HG03175 (cell line): ENCODE results near the gene RIN1.
A peak's percentile ranks its signal among the peaks of the same experiment; 100 is the strongest.

Experiments used
- ATAC-seq: cut with Tn5 transposase; IDR thresholded peaks from one replicate; pipeline ENCODE4 v1.9.1; 2021; ENCODE audit warnings: mild to moderate bottlenecking, moderate library complexity; ENCODE audit not compliant: unreplicated experiment

RIN1 gene

DNA sequence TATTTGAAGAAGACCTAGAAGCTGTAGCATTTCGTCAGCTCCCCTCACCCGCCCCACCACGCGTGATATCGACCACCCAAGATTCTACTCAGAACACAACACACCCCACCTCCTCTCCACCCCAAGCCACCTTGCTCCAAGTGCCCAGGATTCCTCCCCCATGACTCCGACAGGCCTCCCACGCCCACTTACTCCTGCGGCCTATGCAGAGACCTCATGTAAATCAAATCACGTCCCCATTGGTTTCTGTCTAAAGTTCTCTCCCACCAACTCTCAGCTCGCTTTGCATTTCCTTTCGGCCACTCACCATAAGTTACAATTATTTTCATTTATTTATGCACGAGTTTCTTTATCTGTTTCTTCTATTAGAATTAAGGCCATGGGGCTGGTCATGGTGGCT lies 33.6 kb downstream of the RIN1 start:
- ATAC-seq = no peak

DNA sequence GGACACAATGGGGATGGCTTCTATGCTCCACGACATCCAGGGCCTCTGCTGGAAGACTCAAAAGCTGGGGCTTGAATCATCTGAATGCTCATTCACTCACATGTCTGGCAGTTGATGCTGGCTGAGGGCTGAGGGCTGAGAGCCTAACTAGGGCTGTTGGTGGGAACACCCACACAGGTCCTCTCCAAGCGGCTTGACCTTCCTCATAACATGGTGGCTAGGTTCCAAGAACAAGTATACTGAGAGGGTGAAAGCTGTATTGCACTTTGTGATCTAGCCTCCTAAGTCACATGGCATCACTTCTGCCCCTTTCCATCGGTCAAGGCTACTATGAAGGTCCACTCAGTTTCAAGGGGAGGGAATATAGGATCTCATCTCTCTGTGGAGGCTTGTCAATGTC lies 37.0 kb downstream of the RIN1 start:
- no peak for ATAC-seq

DNA sequence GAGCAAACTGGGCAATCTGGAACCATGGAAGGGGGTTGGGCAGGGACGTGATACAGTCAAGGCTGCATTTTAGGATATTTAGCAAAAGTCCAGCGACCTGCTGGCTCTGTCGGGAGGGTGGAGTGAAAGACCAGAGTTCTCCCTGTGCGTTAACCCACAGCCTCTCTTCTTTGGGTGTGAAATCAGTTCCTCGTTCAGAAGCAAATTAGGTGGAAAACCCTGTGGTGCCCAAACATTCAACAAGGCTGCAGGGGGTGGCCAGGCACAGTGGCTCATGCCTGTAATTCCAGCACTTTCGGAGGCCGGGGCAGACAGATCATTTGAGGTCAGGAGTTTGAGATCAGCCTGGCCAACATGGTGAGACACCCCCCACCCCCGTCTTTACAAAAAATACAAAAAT lies 38.6 kb downstream of the RIN1 start:
- ATAC-seq = no peak

- ATAC-seq = no peak
Observed at GRCh38 chr11:66294626-66295620, 41.3 kb downstream of the RIN1 start.

- ATAC-seq = no peak
Observed at GRCh38 chr11:66293777-66294625, 42.2 kb downstream of the RIN1 start.

DNA sequence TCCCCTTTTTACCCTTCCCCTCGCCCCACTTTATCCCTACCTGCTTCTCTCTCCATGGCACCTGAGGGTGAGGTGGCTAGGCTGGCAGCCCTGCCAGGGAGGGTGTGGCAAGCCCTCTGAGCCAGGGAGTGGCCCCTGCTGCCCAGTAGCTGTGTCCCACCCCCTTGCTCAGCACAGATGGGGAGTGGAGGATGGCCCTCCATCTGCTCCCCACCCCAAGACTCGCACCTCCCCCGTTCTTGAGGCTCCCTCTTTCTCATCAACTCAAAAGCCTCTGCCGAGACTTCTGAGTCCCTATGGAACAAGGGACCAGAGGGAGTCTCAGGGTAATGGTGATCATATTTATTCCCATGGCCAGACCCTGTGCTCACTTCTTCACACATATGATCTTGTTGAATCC lies 42.9 kb downstream of the RIN1 start:
- no peak for ATAC-seq

DNA sequence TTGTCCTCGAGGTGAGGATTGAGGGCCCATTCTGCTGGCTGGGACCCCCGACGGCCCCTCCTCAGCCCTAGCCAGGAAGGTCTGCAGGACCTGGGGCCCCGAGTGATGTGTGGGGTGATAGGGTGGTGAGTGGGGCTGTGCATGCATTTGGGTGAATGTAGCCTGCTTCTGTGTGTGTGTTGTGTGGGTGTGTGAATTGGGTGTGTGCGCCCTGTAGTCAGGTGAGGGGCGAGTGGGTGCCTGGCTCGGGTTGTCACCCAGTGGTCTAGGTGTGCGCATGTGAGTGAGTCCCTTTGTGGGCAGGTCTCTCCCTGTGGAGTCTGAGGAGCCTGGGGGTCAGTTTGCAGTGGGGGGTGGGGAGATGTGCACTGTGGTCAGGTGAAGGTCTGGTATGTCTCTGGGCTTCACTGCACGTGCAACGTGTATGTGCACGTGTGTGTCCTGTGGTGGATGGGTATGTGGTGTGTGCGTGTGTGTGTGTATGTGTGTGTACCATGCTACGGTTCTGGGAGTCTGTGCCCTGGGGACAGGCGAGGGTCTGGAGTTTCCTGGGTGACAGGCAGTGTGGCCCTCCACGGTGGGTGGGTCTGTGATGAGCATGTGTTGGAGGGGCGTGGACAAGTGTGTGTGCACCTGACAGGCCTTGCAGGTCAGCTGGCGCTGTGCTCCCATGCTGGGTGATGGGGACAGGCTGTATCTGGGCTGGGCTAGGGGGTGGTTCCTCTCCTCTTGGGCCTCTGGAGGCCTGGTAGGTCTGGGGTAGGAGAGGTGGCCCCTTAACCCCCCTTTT lies 43.5 kb downstream of the RIN1 start:
- no peak for ATAC-seq

GRCh38 chr11:66291706-66292542 lies 44.3 kb downstream of the RIN1 start, which contains the start of gene TMEM151A:
TSS of gene TMEM151A (plus strand) at chr11:66291894. CDS start at chr11:66292014, 120 bp downstream.
- ATAC-seq = no peak

- no peak for ATAC-seq
Observed at GRCh38 chr11:66291303-66291705, 44.9 kb downstream of the RIN1 start.

DNA sequence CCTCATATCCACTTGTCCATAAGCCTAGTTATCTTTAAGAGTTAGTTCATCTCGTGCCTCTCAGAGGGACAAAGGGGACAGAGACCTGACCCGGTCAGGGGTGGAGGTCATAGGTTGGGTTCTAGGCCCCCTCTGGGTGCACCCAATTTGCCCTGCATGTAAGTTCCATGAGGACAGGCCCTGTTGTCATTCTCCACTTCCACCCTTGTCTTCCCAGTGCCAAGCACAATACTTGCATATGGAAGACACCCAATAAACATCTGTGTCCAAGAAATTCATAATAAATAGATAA lies 46.0 kb downstream of the RIN1 start:
- no peak for ATAC-seq

GRCh38 chr11:66289548-66290329 lies 46.5 kb downstream of the RIN1 start:
- ATAC-seq = peak; percentile 32

GRCh38 chr11:66288671-66289547 lies 47.3 kb downstream of the RIN1 start, which contains the start of gene YIF1A:
TSS of gene YIF1A (minus strand) at chr11:66289143. CDS start at chr11:66288985, 158 bp downstream.
- peak; percentile 91 for ATAC-seq

GRCh38 chr11:66287889-66288670 lies 48.2 kb downstream of the RIN1 start:
- ATAC-seq = no peak

DNA sequence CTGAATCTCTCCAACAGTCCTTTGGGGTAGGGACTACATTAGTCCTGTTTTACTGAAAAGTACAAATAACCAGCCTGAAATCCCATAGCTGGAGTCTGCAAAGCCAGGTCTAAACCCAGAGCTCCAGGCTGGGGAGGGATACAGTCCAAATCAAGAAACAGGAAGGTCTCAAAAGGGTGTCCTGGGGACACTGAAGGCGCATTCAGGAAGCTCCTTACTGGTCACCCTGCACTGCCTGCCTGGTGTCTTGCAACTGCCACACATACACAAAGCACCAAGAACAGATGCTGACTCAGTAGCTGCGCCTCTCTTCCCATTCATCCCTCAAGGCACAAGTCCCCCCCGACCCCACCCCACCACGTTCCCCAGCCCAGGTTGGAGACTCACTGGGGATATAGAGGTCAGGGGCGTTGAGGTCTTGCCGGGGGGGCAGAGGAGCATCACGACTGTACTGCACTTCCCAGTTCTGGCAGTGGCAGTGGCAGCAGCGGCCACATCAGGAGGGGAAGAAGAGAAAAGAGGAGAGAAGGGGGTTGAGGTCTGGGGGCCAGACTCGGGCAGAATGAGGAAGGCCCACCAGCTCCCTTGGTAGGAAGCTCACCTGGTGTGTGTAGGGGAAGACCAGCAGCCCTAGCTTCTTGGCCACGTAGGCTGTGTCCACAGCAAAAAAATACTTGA lies 48.9 kb downstream of the RIN1 start:
- ATAC-seq = no peak

DNA sequence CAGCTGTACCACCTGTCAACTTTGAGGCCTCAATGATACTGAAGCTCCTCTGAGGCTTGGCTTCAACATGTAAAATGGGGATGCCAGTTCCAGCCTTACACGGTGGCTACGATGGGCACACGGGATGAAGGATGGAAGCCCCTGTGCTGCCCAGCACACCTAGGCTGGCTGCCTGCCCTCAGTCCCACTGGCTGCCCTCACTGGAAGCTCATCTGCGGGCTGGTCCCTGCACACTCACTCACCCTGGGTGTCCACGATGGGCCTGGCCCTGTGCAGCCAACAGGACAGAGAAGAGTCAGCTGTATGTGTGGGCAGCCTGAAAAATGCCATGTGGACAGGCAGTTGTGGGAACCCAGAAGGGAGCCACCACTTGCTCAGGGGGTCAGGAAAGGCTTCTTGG lies 49.5 kb downstream of the RIN1 start:
- no peak for ATAC-seq

GRCh38 chr11:66285250-66285947 lies 50.8 kb downstream of the RIN1 start:
- ATAC-seq = no peak
